Cardiac muscle cell (in vitro differentiated cells and primary cell): ENCODE measurements around the gene CCDC122. TPM values are rescaled to one million over a fixed set of nuclear protein-coding genes. Genes with fewer than 3 reads are reported as not detected.

Experiments used
- DNase-seq, 2 donors: peaks; one replicate each; pipeline versions ENCODE4 v3.0.0 to v3.0.0-alpha.2; 2010 to 2017; ENCODE audit warnings: low read depth in 1 of 2, low spot score in 1 of 2
- H3K27ac ChIP-seq: fragments of 200-600 bp; sonication (generic); 2 replicates; pipeline ENCODE4 v1.5.1; 2016
- H3K27me3 ChIP-seq: fragments of 200-600 bp; sonication (generic); 2 replicates; pipeline ENCODE4 v1.6.0; 2016; ENCODE audit warnings: control low read depth
- H3K36me3 ChIP-seq: fragments of 200-600 bp; sonication (generic); 2 replicates; pipeline ENCODE4 v1.5.1; 2016; ENCODE audit warnings: control low read depth
- H3K4me1 ChIP-seq: fragments of 200-600 bp; sonication (generic); 2 replicates; pipeline ENCODE4 v1.8.1; 2017; ENCODE audit warnings: low read depth, mild to moderate bottlenecking, mixed run types
- H3K4me3 ChIP-seq: fragments of 200-600 bp; sonication (generic); 2 replicates; pipeline ENCODE4 v1.5.1; 2016; ENCODE audit warnings: mild to moderate bottlenecking
- H3K9me3 ChIP-seq: fragments of 200-600 bp; sonication (generic); 2 replicates; pipeline ENCODE4 v1.5.1; 2017; ENCODE audit warnings: low read depth, mild to moderate bottlenecking, control low read depth
- polyA plus RNA-seq: library from polyadenylated mRNA; unstranded; fragments of >200 nt; fragmentation: Nextera tagmentation; extraction: Ambion mirVana; gene quantifications from 2 replicates; pipeline ENCODE4 v1.2.1, GENCODE V29; 2016
- total RNA-seq: library from RNA; depleted of rRNA; stranded (reverse); fragments of >200 nt; gene quantifications from 2 replicates; pipeline ENCODE4 v1.2.3, GENCODE V29; 2016
- TF ChIP-seq, protein P1 (sequence below): IDR thresholded peaks from 2 replicates; pipeline ENCODE4 v1.5.1; 2012; ENCODE audit warnings: low read depth, mild to moderate bottlenecking, low read length

Gene CCDC122
- total and polyA plus RNA-seq, 2 experiments from 2014 or later = 4.1 to 8.0 TPM

DNA sequence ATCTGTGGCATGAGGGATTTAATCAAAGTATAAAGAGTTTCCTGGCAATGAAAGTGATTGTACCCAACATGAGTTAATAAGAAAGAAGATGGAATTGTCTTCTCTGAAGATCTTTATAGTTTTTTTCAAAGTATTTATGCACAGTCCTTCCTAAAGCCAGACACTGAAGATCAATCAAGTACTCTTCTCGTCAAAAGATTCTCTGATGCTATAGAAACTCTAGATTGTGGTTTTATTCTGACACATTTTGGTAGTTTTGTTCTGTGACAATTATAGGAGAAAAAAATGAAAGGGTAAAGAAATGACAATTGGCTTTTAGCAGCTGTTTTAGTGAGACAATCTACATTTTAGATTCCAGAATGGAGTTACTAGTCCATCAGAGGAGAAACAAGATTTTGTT is 82.4 kb downstream of the CCDC122 start:
- H3K9me3 ChIP-seq = no peaks in the 10 kb centered on the region
- H3K27me3 ChIP-seq = no peaks in the 10 kb centered on the region
- H3K4me1 ChIP-seq = peaks cover 11% of the 10 kb centered on the region
- no peak for DNase-seq
- TF ChIP-seq, protein P1, sequence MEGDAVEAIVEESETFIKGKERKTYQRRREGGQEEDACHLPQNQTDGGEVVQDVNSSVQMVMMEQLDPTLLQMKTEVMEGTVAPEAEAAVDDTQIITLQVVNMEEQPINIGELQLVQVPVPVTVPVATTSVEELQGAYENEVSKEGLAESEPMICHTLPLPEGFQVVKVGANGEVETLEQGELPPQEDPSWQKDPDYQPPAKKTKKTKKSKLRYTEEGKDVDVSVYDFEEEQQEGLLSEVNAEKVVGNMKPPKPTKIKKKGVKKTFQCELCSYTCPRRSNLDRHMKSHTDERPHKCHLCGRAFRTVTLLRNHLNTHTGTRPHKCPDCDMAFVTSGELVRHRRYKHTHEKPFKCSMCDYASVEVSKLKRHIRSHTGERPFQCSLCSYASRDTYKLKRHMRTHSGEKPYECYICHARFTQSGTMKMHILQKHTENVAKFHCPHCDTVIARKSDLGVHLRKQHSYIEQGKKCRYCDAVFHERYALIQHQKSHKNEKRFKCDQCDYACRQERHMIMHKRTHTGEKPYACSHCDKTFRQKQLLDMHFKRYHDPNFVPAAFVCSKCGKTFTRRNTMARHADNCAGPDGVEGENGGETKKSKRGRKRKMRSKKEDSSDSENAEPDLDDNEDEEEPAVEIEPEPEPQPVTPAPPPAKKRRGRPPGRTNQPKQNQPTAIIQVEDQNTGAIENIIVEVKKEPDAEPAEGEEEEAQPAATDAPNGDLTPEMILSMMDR = no peak
- no peaks in the 10 kb centered on the region for H3K36me3 ChIP-seq
- H3K4me3 ChIP-seq = no peak overlapping the region
- no peak overlapping the region for H3K27ac ChIP-seq

DNA sequence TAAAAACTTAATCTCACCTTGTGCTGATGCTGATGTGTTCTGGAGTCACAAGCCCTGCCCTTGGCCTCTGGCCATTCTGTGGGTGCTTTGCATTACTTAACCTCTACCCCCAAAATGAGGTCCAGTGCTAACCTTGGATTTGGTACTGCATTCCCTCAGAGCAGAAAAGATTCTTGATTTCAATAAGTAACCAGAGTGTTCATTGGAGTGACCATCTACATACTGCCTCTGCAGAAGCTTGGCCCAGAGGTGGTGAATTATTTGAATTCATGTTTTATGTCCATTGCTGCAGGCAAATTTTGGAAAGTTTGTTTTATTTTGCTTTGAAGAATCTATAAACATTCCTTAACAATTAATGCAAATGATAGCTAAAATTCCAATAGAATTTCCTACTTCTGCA is 85.1 kb downstream of the CCDC122 start:
- Histone ChIP-seq H3K4me1 (peaks cover 6% of the 10 kb centered on the region), H3K27me3 (no peaks in the 10 kb centered on the region), H3K4me3 (no peak overlapping the region), H3K9me3 (no peaks in the 10 kb centered on the region), H3K27ac (no peak overlapping the region), H3K36me3 (no peaks in the 10 kb centered on the region)
- no peak for DNase-seq
- TF ChIP-seq, protein P1 = no peak

DNA sequence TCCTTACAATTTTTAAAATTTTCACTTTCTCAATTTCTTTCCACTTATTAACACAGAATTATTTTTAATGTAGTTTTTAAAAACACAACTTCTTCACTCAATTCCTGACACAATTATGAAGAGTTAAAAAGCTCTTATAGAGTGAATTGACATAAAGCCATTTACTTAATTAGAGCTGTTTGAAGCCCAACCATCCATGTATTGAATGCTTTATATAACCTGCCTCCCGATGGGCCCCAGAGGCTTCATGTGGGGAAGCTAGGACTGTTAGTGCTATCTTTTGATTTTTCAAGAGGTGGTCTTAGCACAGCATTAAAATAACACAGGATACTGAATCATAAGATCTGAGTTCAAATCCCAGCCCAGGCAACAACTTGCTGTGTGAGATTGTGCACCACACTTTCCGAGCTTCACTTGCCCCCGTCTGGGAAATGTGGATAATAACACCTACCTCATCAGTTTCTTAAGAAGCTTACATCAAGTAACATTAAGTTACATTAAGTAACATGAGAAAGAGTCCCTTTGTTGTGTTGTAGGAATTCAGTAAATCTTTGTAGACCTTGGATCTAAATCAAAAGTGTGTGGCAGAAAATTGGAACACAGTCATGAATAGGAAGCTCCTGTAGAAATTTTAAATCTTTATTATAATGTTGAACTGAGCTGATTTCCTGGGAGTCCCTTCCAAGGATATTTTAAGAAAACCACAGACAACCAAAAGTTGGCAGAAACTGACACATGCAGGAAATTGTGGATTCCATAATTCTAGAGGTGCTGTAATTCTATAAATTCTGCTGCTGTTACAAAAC is 87.3 kb downstream of the CCDC122 start:
- H3K4me3 ChIP-seq = no peak overlapping the region
- DNase-seq = peak in 1 of 2 donors; percentile 80
- TF ChIP-seq, protein P1 = peak; percentile 7
- H3K27ac ChIP-seq = no peak overlapping the region
- no peaks in the 10 kb centered on the region for H3K9me3 ChIP-seq
- H3K4me1 ChIP-seq = peaks cover 3% of the 10 kb centered on the region
- H3K27me3 ChIP-seq = peaks cover 9% of the 10 kb centered on the region
- H3K36me3 ChIP-seq = no peaks in the 10 kb centered on the region

DNA sequence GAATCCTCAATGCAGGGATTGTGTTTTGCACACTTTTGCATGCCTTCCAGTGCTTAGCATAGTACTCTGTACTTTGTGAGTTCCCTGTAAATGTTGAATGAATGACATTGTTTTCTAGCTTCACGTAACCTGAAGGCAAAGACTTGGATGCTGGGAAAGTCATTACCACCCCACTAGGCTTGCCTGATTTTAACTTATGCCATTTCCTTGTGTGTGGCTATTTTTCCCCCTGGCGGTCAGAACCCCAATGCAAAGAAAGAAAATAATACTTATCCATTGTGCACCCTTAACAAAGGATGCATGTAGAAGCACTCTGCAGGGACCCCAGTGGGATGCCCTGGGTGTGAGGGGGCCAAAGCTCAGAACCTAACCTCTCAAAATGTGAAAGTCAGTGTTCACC is 91.5 kb downstream of the CCDC122 start:
- H3K27me3 ChIP-seq = peaks cover 35% of the 10 kb centered on the region
- no peak overlapping the region for H3K27ac ChIP-seq
- H3K4me3 ChIP-seq = no peak overlapping the region
- H3K9me3 ChIP-seq = no peaks in the 10 kb centered on the region
- DNase-seq = peak in 1 of 2 donors; percentile 63
- peaks cover 3% of the 10 kb centered on the region for H3K4me1 ChIP-seq
- no peaks in the 10 kb centered on the region for H3K36me3 ChIP-seq
- TF ChIP-seq, protein P1 = peak; percentile 56

DNA sequence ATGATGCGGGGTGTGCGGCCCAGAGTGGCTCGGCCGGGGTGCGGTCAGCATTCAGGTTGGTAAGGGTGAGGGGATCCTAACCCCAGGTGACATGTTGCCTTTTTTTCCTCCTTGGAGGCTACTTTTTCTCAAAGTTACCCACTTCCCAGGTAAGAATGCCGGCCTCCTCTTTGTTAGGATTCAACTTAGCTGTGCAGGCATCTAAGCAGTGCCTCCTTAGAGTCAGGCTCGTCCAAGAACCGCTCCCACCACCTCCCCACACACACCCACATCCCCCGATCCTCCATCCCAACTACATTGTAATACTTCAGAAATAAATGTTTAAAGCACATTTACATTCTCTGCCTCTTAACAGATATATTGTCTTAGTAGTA is 92.0 kb downstream of the CCDC122 start:
- no peak overlapping the region for H3K27ac ChIP-seq
- no peak for DNase-seq
- H3K27me3 ChIP-seq = peaks cover 40% of the 10 kb centered on the region

More for the DNA sequence above, 92.0 kb downstream of the CCDC122 start:
- peaks cover 3% of the 10 kb centered on the region for H3K4me1 ChIP-seq
- H3K4me3 ChIP-seq = peak overlapping the region; percentile 65
- no peaks in the 10 kb centered on the region for H3K9me3 ChIP-seq
- TF ChIP-seq, protein P1 = no peak
- no peaks in the 10 kb centered on the region for H3K36me3 ChIP-seq
